Adrenal gland (tissue), 5 donors: ENCODE data around the gene AKAP7.

Experiments
- POLR2A ChIP-seq, 2 donors: fragments of 450-650 bp; IDR thresholded peaks; one replicate each; pipeline ENCODE4 v1.6.1; 2017; ENCODE audit warnings: antibody characterized with exemption in 2 of 2, mild to moderate bottlenecking in 2 of 2, moderate library complexity in 1 of 2
- TF ChIP-seq, protein P1 (sequence below), 6 experiments: fragments of 450-650 bp in 4 of 6; fragments of 200-600 bp in 2 of 6; sonication (generic) in 1 of 6; IDR thresholded peaks; 1 replicate in 5 of 6; 2 replicates in 1 of 6; pipeline versions ENCODE4 v1.5.1 to v1.8.0; 2016 to 2021; ENCODE audit warnings: antibody characterized with exemption in 6 of 6, mild to moderate bottlenecking in 2 of 6, moderate library complexity in 1 of 6
- donor health status: DM: no; HTN: no; CAD: no.

DNA sequence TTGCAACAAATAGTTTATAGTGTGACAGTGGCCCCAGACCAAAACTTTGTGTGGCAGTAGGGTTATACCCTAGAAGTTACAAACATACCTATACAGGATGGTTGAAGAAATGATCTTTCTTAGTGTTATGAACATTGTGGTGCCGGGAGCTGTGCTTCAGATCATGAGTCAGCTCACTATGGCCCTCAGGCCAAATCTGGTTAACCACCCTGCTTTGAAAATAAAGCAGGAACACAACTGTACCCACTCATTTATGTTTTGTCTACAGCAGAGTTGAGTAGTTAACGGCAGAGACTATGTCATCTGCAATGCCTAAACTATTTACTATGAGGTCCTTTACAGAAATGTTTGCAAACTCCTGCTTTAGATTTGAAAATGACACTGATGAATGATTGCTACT lies 24.3 kb downstream of the AKAP7 start:
- TF ChIP-seq, protein P1, sequence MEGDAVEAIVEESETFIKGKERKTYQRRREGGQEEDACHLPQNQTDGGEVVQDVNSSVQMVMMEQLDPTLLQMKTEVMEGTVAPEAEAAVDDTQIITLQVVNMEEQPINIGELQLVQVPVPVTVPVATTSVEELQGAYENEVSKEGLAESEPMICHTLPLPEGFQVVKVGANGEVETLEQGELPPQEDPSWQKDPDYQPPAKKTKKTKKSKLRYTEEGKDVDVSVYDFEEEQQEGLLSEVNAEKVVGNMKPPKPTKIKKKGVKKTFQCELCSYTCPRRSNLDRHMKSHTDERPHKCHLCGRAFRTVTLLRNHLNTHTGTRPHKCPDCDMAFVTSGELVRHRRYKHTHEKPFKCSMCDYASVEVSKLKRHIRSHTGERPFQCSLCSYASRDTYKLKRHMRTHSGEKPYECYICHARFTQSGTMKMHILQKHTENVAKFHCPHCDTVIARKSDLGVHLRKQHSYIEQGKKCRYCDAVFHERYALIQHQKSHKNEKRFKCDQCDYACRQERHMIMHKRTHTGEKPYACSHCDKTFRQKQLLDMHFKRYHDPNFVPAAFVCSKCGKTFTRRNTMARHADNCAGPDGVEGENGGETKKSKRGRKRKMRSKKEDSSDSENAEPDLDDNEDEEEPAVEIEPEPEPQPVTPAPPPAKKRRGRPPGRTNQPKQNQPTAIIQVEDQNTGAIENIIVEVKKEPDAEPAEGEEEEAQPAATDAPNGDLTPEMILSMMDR (IDR thresholded peaks at IDR 0.05): no peak
- no peak for TF ChIP-seq POLR2A (IDR thresholded peaks at IDR 0.05)
